A673 (cell line): ENCODE data around the gene DPCD. TPM values are rescaled to one million over a fixed set of nuclear protein-coding genes. Genes with fewer than 3 reads are reported as not detected.

Experiments
- BruUV-seq: library from RNA; stranded (reverse); fragments of 400-500 nt; replicated peaks from 2 replicates; lab custom pipeline; 2021; lab: Mats Ljungman, UMichigan
- CTCF ChIA-PET: fragments of 300-600 bp; sonication (Branson Sonifier 250); formaldehyde crosslinking; loops from one replicate; lab custom pipeline; 2022; ENCODE audit warnings: antibody characterized with exemption; lab: Charles Lee
- POLR2A ChIA-PET: fragments of 300-600 bp; sonication (Branson Sonifier 250); formaldehyde crosslinking; loops from one replicate; lab custom pipeline; 2022; ENCODE audit warnings: antibody characterized with exemption; ENCODE audit not compliant: low non-redundant PET; lab: Charles Lee
- DNase-seq: peaks from one replicate; pipeline ENCODE4 v3.0.0-alpha.2; 2015; ENCODE audit warnings: low spot score
- H3K27ac ChIP-seq: fragments of 200-600 bp; sonication (generic); 2 replicates; pipeline ENCODE4 v1.5.1; 2016; ENCODE audit warnings: mixed run types, low read depth, mild to moderate bottlenecking, mixed read lengths, antibody characterized with exemption, low read length; ENCODE audit not compliant: poor library complexity, severe bottlenecking
- H3K27me3 ChIP-seq: fragments of 200-600 bp; sonication (generic); replicated peaks from 2 replicates; pipeline ENCODE4 v1.6.1; 2017; ENCODE audit warnings: mixed run types, low read depth, mild to moderate bottlenecking, mixed read lengths, antibody characterized with exemption, low read length; ENCODE audit not compliant: insufficient read depth, poor library complexity
- H3K36me3 ChIP-seq: fragments of 200-600 bp; sonication (generic); 2 replicates; pipeline ENCODE4 v1.6.1; 2016; ENCODE audit warnings: mixed run types, mild to moderate bottlenecking, mixed read lengths, antibody characterized with exemption, low read length; ENCODE audit not compliant: insufficient read depth, poor library complexity, severe bottlenecking
- H3K4me1 ChIP-seq: fragments of 200-600 bp; sonication (generic); 2 replicates; pipeline ENCODE4 v1.6.1; 2017; ENCODE audit warnings: mixed run types, mild to moderate bottlenecking, mixed read lengths, antibody characterized with exemption, low read length; ENCODE audit not compliant: insufficient read depth, poor library complexity, severe bottlenecking
- H3K4me3 ChIP-seq: fragments of 200-600 bp; sonication (generic); 2 replicates; pipeline ENCODE4 v1.5.1; 2016; ENCODE audit warnings: low read depth, mixed run types, mild to moderate bottlenecking, mixed read lengths, low read length; ENCODE audit not compliant: poor library complexity, severe bottlenecking
- H3K9me3 ChIP-seq: fragments of 200-600 bp; sonication (generic); 2 replicates; pipeline ENCODE4 v1.6.1; 2016; ENCODE audit warnings: mixed run types, low read depth, mild to moderate bottlenecking, mixed read lengths, antibody characterized with exemption, low read length; ENCODE audit not compliant: poor library complexity, severe bottlenecking
- CTCF ChIP-seq: fragments of 300-800, 200-600 bp; sonication (generic); conservative IDR thresholded peaks from 2 replicates; pipeline ENCODE4 v1.5.1; 2017; ENCODE audit warnings: low read depth, mild to moderate bottlenecking, antibody characterized with exemption, low read length, moderate library complexity, mixed read lengths
- EZH2 ChIP-seq: fragments of 200-600 bp; sonication (generic); IDR thresholded peaks from 2 replicates; pipeline ENCODE4 v1.6.1; 2017; ENCODE audit warnings: borderline replicate concordance, low read depth, mild to moderate bottlenecking, mixed read lengths, antibody characterized with exemption, low read length; ENCODE audit not compliant: poor library complexity, severe bottlenecking
- intact Hi-C: fragments of 100-400 bp; cut with micrococcal nuclease; formaldehyde crosslinking; loops from one replicate; pipeline ENCODE4 v1.10.0; 2022; ENCODE audit not compliant: unreplicated experiment
- total RNA-seq: library from RNA; stranded (reverse); gene quantifications from 2 replicates; pipeline ENCODE4 v1.2.3, GENCODE V29; 2021

The DPCD gene
- total RNA-seq, 1 experiment from 2014 or later = 32.5 TPM

GRCh38 chr10:101618871-101619270 is 30.8 kb downstream of the DPCD start:
- Histone ChIP-seq H3K9me3 (no peaks in the 10 kb centered on the region), H3K4me3 (no peak overlapping the region), H3K27me3 (no peaks in the 10 kb centered on the region), H3K36me3 (no peaks in the 10 kb centered on the region), H3K4me1 (no peaks in the 10 kb centered on the region), H3K27ac (no peak overlapping the region)
- ChIA-PET CTCF (no interaction called here), POLR2A (no interaction called here)
- intact Hi-C loops = no loop called here
- no TSS peak for BruUV-seq
- no peak for DNase-seq
- no peak for TF ChIP-seq EZH2
- TF ChIP-seq CTCF = no peak

GRCh38 chr10:101619983-101620382 is 31.9 kb downstream of the DPCD start:
- H3K27ac ChIP-seq = no peak overlapping the region
- intact Hi-C loops = no loop called here
- H3K4me3 ChIP-seq = no peak overlapping the region
- ChIA-PET CTCF (no interaction called here), POLR2A (no interaction called here)
- TF ChIP-seq CTCF (no peak), EZH2 (no peak)
- H3K36me3 ChIP-seq = no peaks in the 10 kb centered on the region
- H3K27me3 ChIP-seq = no peaks in the 10 kb centered on the region
- H3K4me1 ChIP-seq = no peaks in the 10 kb centered on the region
- H3K9me3 ChIP-seq = no peaks in the 10 kb centered on the region
- BruUV-seq = no TSS peak
- DNase-seq = no peak

DNA sequence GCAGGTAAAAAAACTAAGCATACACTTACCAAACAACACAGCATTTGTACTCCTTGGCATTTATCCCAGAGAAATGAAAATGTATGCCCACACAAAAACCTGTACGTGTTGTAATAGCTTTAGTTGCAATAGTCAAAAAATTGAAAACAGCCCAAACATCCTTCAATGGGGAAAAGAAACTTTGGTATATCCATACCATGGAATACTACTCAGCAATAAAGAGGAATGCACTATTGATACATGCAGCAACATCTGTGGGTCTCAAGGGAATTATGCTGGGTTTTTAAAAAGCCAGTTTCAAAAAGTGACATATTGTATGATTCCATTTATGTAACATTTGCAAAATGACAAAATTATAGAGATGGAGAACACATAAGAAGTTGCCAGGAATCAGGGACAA is 35.4 kb downstream of the DPCD start:
- CTCF ChIA-PET = no interaction called here

More for the DNA sequence above, 35.4 kb downstream of the DPCD start:
- no peak overlapping the region for H3K4me3 ChIP-seq
- no peaks in the 10 kb centered on the region for H3K27me3 ChIP-seq
- no peaks in the 10 kb centered on the region for H3K36me3 ChIP-seq
- intact Hi-C loops = no loop called here
- no peak overlapping the region for H3K27ac ChIP-seq
- no TSS peak for BruUV-seq
- H3K4me1 ChIP-seq = no peaks in the 10 kb centered on the region
- POLR2A ChIA-PET = no interaction called here
- no peaks in the 10 kb centered on the region for H3K9me3 ChIP-seq
- TF ChIP-seq EZH2 (no peak), CTCF (no peak)
- DNase-seq = no peak
